ENCODE measurements around the gene SLC16A5.
"Not testable (repeated sequence)": the region's sequence is repeated elsewhere in the genome, so short reads cannot be mapped to it uniquely, and the experiment has no call there.

Gene SLC16A5

DNA sequence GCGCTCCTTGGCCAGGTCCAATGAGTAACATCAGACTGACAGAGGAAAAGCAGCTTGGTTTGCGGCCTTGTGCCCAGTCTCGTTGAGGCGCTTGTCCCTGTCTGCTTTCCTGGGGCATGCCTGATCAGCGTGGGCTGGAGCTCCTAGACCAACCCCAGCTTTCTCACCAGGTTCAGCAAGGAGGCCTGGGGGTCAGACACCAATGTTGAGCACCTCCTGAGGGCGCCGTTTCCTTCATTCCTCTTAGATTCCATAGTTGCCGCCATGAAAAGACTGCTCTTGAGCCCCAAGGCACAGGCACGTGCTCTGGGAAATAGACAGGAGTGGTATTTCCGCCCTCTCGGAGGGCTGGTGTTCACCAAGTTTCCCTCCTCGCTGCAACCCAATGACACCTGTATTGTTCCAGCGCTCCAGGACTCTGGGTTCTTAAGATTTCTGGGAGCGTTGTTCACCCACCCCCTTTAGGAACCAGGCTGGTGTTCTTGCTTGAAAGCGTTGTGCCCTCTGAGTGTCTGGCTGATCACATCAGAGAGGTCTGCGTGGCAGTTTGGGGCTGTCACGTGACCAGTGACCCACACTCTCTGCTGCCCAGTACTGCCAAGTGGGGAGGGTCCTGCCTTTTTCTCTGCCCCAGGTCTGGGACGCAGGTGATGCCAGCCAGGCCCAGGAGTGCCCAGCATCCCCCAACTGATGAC lies 22.7 kb upstream of the SLC16A5 start:
- DNase-seq, result no peak

DNA sequence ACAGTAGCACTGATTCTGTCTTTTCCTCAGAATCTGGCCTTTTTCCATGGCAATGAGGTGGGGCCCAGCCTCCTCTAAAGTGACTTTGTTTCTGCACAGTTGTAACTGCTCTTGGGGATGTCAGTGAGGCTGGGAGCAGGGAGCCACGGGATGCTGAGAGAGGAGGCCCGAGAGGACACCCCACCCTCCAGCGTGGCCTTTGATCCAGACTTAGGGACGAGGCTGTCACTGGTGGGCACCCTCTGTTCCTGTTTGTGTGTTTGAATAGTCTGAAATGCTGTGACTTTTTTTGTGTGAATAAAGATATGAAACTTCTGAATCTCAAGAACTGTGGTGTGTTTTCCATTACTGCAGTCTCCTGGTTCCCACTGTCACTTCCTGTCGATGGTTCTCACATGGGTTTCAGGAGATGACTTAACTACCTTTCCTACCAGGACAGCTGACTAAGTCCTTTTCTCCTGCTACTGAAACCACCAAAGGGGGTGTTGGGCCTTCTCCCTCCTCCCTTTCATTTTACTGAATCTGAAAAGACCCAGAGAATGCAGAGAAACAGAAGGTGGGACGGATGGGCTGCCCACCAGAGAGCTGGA lies 22.1 kb upstream of the SLC16A5 start:
- DNase-seq, result no peak

DNA sequence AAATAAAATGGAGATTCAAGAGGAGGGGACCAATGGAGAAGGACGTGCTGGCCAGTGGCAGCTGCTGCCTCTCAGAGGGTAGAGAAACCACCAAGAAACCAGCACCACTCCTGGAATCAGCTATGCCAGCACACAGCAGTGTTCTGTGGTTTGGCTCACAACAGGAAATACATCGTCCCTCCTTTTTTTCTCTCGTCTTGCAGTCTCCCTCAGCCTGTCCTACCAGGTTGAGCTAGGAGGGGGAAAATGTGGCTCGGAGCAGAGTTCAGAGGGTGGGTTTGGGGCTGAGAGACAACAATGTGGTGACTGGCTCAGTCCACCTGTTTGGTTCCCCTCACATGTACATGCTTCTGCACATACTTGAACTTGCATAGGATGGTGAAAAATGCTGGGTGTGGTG lies 19.9 kb upstream of the SLC16A5 start:
- DNase-seq, result no peak

DNA sequence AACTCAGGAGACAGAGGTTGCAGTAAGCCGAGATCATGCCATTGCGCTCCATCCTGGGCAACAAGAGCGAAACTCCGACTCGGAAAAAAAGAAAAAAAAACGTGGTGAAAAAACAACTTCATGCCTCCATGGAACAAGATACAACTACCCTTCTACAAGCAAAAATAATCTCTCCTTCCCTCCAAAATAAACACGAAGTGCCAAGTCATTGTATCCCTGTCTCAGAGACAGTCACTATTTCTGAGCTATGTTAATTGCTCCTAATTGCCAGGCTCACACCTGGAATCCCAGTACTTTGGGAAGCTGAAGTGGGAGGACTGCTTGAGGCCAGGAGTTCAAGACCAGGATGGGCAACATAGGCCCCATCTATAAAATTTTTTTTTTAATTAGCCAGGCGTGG lies 19.0 kb upstream of the SLC16A5 start:
- no peak for DNase-seq

DNA sequence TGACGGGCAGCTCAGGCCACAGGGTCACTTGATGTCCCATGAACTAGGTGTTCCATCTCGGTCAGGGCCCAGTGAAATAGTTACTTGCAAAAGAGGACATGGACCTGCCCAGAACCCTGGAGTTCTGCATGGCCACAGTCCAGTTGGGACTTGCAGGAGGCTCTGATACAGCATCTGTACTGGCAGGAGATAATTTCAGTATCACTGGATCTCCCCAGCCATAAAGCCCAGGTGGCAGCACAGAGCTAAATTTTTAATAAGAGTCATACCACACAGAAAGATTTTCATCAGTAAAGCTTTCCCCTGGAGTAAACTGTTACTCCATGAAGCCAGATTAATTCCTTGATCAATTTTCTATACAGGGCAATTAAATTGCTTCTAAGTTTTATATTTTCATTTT lies 18.0 kb upstream of the SLC16A5 start:
- DNase-seq, result no peak

DNA sequence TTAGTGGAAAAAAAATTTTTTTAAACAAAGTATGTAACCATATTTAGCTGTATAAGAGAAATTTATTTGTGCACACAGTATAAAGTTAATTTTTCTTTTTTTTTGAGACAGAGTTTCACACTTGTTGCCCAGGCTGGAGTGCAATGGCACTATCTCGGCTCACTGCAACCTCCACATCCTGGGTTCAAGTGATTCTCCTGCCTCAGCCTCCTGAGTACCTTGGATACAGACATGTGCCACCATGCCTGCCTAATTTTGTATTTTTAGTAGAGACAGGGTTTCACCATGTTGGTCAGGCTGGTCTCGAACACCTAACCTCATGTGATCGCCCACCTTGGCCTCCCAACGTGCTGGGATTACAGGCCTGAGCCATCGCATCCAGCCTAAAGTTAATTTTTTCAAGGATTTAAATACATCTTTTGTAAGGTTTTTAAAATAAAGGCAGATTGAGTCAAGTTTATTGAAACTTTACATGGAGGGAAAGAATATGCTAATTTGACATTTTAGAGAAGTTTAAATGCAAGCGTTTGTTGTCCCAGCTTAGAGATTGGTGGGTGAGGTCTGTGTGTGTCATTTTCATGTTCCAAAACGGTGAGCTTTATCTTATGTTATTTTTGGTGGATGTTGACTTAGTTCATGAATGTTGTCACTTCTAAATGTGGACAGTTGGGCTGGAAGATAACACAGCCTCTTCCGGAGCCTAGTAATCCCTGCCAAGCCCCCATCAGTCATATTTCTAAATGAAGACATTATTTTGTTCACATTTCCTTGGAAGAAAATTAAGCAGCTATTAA lies 16.1 kb upstream of the SLC16A5 start:
- not testable (repeated sequence) for DNase-seq

DNA sequence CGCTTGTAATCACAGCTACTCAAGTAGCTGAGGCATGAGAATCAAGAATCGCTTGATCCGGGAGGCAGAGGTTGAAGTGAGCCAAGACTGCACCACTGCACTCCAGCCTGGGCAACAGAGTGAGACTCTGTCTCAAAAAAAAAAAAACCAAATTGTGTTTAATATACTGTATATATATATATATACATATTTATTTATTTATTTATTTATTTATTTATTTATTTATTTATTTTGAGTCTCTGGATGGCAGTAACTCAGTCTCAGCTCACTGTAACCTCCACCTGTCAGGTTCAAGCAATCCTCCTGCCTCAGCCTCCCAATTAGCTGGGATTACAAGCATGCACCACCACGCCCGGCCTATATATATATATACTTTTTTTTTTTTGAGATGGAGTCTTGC lies 14.8 kb upstream of the SLC16A5 start:
- not testable (repeated sequence) for DNase-seq

DNA sequence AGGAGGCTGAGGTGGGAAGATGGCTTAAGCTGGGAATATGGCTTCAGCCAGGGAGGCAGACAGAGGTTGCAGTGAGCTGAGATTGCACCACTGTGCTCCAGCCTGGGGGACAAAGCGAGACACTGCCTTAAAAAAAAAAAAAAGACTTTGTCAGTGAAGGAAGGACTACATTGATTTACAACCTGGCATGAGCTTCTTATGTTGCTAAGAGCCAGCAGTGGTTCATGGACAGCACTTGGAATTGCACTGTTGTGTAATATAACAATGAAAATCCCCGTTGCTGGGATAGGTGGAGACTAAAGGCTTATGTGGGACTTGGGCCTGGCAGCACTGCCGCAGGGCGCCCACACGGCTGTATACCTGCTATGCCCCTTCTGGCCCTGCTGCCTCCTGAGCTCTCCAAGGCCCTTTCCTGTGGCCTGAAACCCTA lies 14.1 kb upstream of the SLC16A5 start:
- DNase-seq, result no peak

DNA sequence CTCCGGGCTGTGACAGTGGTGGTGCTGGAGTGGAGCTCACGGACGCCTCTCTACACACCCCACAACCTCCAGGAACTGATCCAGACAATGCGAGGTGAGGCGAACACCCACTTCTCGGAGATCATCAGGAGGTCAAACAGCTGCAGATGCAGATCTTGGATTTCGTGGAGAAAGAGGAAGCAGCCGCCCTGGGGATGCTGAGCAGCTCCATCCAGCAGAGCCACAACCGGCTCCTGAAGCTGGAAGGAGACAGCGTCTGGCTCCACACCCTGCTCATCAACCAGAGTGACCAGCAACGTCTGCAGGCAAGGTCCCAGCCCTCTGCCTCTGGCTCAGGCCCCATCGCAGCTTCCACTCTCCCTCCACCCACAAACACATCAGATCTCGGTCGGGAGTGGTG lies 13.2 kb upstream of the SLC16A5 start:
- DNase-seq, result peak; percentile 81

DNA sequence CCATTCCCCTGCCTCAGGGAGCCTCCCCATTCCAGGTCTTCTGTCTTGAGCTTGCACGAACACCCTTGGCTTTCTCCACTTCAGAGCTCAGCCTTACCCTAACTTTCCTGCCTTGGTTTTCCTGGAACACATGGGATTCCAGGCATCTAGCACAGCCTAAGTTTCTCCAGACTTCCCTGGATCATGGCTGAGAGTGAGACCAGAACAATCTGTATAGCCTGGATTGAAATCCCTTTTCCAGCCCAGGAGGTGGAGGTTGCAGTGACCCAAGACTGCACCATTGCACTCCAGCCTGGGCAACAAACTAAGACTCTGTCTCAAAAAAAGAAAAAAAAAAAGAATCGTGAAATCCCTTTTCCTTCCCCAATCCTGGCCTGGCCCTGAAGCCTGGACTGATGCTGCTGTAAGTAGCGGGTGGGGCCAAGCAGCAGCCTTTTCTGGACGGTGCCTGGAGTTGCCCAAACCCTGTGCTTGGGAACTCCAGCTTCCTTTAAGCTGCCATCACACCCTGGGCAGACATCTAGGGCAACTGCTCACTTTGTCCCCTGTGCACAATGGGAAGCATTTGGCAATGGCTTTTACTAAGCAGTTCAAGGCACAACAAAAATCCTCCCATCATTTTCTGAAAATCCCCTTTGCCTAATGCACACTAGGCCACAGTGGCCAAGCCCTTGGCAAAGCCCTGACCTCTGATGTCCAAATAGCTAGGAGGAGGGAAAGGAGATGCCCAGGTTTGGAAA lies 12.0 kb upstream of the SLC16A5 start:
- DNase-seq, result no peak

DNA sequence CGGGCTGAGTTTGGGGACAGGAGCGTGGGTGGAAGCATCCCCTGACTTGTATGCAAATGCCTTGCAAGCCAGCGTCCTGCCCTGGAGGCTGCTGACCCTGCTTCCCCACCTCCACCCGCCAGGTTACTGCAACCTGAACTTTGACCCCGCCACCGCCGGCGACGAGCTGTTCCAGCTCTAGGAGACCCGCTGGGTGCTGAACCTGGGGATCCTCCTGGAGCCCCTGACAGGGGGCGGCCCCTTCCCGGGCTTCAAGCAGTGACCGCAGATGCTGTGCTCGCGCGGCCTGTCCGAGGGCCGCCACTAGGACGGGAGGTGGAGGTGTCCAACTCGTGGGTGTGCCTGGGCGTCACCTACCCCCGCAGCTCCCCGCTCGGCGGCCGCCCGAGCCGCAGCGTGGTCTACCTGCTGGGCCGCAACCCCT lies 10.7 kb upstream of the SLC16A5 start:
- no peak for DNase-seq

DNA sequence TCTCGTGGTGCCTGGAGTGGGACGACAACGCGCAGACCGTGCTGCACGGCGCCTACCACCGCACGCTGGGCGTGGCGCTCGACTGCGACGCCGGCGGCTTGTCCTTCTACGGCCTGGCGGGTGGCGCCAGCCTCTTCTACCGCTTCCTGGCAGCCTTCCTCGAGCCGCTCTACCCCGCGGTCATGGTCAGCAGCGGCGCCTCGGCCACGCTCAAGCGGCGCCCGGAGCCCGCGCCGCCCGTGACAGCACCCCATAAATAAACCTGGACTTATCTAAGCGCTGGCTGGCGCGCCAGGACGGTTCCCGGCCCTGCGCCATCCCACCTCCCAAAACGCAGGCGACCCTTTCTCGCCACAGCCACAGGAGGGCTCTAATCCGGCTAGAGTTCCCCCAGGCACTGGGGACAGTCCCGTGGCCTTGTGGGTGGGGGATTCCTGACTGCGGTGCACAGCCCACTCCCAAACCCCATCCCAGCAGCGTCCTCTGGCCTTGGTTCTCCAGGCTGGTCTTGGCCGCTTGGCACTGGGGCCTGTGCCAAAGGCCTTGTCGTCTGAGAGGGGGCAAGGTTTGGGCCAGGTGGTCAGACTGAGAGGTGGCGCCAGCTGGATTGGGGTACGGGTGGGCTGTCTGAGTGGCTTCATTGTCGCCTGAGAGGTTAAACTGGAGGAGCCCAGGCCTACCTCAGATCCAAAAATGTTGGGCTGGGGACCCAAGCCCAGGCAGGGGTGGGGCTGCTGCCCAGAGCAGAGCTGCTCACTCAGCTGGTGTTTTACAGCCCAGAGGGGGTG lies 10.1 kb upstream of the SLC16A5 start:
- DNase-seq, result peak; percentile 68

DNA sequence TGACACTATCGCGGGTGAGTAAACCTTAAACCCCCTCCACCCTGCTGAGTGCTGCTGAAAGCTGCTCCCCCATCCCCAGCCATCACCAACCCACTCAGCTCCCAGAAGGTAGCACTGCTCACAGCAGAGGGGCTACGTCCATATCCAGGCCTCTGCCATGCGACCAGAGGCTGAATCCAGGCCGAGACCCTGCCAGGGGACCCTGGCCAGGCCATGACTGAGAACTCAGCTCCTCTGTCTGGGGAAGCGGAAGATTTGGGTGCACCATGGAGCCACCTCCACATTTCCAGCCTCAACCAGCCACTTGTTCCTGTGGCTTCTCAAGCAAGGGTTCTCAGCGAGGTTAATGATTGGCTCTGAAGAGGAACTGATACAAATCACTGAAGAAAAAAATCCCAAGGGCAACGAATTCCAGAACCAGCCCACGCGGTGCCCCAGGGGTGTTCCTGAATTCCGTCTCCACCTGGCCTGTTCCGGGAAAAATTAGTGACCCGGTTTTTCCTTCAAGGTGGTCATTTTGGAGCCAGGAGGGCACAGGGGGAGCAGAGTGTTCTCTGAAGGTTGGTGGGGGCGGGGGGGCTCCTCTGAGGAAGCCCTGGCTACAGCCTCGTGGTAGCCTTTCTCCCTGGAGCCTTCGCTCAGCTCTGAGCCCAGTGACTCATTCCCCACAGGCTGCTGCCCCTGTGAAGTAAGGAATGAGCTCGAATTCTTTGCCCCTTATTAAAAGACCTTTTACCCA lies 9.3 kb upstream of the SLC16A5 start:
- no peak for DNase-seq

DNA sequence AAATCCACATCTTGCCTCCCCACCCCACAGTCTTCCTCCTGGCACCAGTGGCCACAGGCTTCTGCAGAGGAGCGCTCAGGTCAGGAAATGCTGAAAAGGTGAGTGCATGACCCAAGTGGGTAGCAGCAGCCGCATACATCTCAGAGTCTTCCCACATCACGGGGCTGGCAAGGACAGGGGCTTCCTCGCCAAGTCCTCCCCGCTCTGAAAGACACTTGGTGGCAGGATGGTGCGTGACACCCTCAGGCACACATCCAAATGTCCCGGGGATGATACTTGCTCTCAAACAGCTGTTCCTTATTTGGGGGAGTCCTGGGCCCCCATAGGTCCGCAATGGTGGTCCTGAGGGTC lies 8.8 kb upstream of the SLC16A5 start:
- DNase-seq, result no peak

DNA sequence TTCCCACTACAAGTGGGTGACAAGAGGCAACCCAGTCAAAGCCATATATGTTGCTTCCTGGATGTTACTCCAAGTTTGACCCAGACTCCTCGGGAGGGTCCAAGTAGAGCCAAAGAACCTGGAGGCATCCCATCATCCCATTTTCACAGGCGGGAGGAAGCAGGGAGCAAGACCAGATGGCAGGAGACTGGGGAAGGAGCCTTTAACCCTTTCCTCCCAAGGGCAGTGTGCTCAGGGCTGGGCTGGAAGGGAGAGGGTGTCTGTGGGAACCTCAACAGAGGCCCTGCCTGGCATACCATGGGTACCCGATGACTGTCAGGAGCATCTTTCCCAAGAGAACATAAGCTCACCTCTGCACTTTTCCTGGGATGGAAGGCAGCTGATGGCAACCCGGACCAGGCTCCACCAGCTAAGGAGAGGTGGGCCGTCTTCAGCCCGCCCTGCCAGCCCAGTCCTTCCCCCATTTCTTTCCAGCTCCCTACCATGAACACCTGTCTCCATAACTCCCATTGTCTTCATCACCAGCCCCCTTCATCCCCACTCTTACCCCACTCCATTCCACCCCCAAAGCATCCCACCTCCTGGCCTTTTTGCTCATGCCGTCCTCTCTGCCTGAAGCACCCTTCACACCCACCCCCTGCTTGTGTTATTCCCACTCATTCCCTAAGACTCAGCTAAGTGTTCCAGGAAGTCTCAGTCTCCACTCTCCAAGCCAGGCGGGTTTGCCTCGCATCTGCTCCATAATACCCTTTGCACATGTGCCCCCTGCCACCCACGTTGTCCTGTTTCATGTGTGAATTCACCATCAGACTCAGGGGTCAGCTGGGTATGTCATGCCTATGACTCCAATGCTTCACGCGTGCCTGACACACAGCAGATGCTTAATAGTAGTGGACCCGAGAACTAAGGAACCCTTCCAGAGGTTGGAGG lies 5.9 kb upstream of the SLC16A5 start:
- no peak for DNase-seq

DNA sequence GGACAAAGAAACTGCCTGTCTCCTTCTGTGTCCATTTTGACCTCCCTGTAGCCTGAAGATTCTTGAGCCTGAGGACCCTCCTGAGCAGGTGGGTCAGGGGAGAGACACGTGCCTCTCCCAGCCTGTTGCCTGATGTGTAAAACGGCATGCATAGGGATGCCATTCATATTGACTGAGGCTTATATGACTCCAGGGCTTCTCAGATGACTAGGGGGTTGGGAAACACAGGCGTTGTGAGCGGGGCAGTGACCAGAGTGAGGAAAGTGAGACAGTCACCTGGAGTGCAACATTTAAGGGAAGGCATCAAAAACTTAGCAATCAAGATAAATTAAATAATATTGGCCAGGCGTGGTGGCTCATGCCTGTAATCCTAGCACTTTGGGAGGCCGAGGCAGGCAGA lies 5.1 kb upstream of the SLC16A5 start:
- no peak for DNase-seq

DNA sequence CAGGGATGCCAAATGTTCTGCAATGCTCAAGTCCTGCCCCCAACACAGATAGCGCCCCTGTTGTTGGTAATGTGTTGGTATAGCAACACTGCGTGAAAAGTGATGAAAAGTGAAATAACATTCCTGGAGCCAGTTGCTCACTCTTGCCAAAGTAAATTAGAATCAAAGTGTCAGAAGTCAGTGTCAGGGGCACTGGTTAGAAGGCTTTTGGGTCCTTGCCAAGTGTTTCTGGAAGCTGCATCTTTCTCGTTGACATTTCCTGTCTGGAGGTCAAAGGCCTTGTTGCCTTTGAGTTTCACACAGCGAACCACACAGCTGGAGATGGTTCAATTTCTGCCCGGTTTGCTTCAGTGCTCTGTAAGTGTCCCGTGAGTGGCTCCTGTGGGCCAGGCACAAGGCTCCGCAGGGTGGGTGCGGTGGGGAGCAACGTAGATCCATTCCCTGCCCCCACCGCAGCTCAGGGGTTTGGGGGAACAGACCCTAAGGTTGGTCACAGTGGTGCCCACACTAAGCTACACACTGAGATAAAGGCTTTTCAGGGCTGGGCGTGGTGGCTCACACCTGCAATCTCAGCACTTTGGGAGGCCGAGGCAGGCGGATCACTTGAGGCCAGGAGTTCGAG lies 3.6 kb upstream of the SLC16A5 start:
- DNase-seq, result no peak

DNA sequence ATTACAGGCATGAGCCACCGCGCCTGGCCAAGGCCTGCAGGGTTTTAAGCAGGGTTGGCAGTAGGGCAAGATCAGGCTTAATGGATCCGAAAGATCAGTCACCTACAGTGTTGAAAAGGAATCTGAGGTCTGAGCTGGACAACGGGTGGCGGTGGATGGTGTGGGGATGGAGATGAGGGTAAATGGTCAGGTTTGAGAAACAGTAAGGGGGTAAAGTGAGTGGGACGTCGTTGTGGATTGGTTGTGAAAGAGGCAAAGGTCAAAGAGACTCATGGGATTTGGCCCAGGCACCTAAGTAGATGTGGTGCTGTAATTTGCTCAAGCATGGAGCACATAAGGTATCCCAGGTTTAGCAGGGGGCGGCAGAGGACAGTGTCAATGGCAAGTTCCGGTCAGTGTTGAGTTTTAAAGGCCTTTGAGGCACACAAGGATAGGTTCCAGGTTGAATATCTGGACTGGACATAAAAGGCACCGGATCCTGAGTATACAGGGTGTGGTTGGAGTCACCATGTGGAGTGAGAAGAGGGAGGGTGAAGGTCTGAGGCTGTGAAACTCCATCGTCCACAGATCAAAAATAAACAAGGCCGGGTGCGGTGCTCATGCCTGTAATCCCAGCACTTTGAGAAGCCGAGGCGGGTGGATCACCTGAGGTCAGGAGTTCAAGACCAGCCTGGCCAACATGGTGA lies 1.1 kb upstream of the SLC16A5 start:
- DNase-seq, result no peak

DNA sequence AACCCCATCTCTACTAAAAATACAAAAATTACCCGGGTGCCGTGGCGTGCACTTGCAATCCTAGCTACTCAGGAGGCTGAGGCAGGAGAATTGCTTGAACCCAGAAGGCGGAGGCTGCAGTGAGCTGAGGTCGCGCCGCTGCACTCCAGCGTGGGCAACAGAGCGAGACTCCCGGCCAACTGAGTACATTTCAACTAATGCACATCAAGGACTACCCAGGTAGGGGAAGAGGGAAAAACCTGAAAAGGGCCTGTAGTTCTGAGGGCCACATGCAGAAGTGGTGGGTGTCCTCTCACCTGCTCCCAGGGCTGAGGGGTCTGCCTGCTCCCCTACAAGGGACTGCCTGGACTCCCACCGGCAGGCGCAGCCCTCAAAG lies 584 bp upstream of the SLC16A5 start:
- DNase-seq, result no peak

Data from femur (tissue), 1 donor.